Adrenal gland (tissue), 12 donors: ENCODE measurements around the gene OVOL3. TPM values are rescaled to one million over a fixed set of nuclear protein-coding genes. Genes with fewer than 3 reads are reported as not detected.

Source experiments
- polyA plus RNA-seq, 3 donors: library from polyadenylated mRNA; stranded (reverse); fragments of 200-250 nt in 2 of 3; fragments of 350-450 nt in 1 of 3; fragmentation: Illumina TruSeq in 1 of 3; extraction: RNeasy Lipid Tissue Mini Kit (QIAGEN cat#74804) in 1 of 3; gene quantifications; one replicate each; pipeline ENCODE4 v1.2.3, GENCODE V29; 2013 to 2014
- total RNA-seq, 9 donors: library from RNA; depleted of rRNA in 4 of 9; stranded (reverse); fragments of >200 nt in 4 of 9; fragments of 120-200 nt in 1 of 9; fragmentation: NEBNext Ultra II Directional in 1 of 9; extraction: Animal tissue kit (Norgen Biotek cat#: 25700) in 1 of 9; gene quantifications; one replicate each; pipeline versions ENCODE4 v1.1.0 to v1.2.4, GENCODE V29; 2013 to 2023
- donor health status: healthy with polysubstance abuse.
- donor health status: Bipolar disorder and iron deficiency.
- donor health status: DM: yes; HTN: yes; CAD: no.
- donor health status: DM: no; HTN: no; CAD: no.
- donor health status: DM: no; HTN: no; CAD: no.
- donor health status: DM: yes; HTN: yes; CAD: no.

Gene OVOL3
- total and polyA plus RNA-seq, 12 donors, result not detected

Other genes with a start within 250 kb of the OVOL3 start
- gene APLP1, start 242.6 kb upstream of the OVOL3 start, total RNA-seq, result 10 to 100 TPM in 4 of 9 donors, 1 to 10 TPM in 5; 1.0 to 68.7 (median 8.6) TPM
- 100 to 1,000 TPM in 1 of 3 donors, 10 to 100 TPM in 2; 77.4 to 278 (median 89.7) TPM for gene APLP1, start 242.6 kb upstream of the OVOL3 start, polyA plus RNA-seq
- gene NFKBID, start 210.6 kb upstream of the OVOL3 start, total RNA-seq, result 10 to 100 TPM in 2 of 9 donors, 1 to 10 TPM in 7; 1.7 to 10.8 (median 6.7) TPM
- 10 to 100 TPM in 2 of 3 donors, 1 to 10 TPM in 1; 1.5 to 18.9 (median 14.7) TPM for gene NFKBID, start 210.6 kb upstream of the OVOL3 start, polyA plus RNA-seq
- gene HCST, start 208.6 kb upstream of the OVOL3 start, total RNA-seq, result 10 to 100 TPM in 5 of 9 donors, 1 to 10 TPM in 3, not detected in 1; 3.1 to 24.3 (median 10.3) TPM
- 10 to 100 TPM in 2 of 3 donors, 1 to 10 TPM in 1; 2.8 to 97.2 (median 41.4) TPM for gene HCST, start 208.6 kb upstream of the OVOL3 start, polyA plus RNA-seq
- 100 to 1,000 TPM in 7 of 9 donors, 10 to 100 TPM in 2; 11.8 to 323 (median 138) TPM for gene TYROBP, start 202.8 kb upstream of the OVOL3 start, total RNA-seq
- gene TYROBP, start 202.8 kb upstream of the OVOL3 start, polyA plus RNA-seq, result 100 to 1,000 TPM in 2 of 3 donors, 10 to 100 TPM in 1; 83.9 to 291 (median 290) TPM
- gene LRFN3, start 174.8 kb upstream of the OVOL3 start, total RNA-seq, result 10 to 100 TPM in 7 of 9 donors, 1 to 10 TPM in 2; 1.7 to 23.3 (median 15.5) TPM
- gene LRFN3, start 174.8 kb upstream of the OVOL3 start, polyA plus RNA-seq, result 1 to 10 TPM; 3.7 to 8.4 (median 7.1) TPM
- gene SDHAF1, start 116.0 kb upstream of the OVOL3 start, total RNA-seq, result 10 to 100 TPM; 19.5 to 68.9 (median 25.2) TPM
- 10 to 100 TPM; 13.7 to 19.2 (median 15.9) TPM for gene SDHAF1, start 116.0 kb upstream of the OVOL3 start, polyA plus RNA-seq
- under 1 TPM in 6 of 9 donors, not detected in 3; 0.14 to 0.53 (median 0.45) TPM for gene SYNE4, start 102.3 kb upstream of the OVOL3 start, total RNA-seq
- gene SYNE4, start 102.3 kb upstream of the OVOL3 start, polyA plus RNA-seq, result 1 to 10 TPM in 1 of 3 donors, under 1 TPM in 2; 0.18 to 3.0 (median 0.67) TPM
- gene ALKBH6, start 96.9 kb upstream of the OVOL3 start, total RNA-seq, result 10 to 100 TPM; 16.8 to 30.6 (median 23.7) TPM
- 10 to 100 TPM; 18.5 to 39.8 (median 39.2) TPM for gene ALKBH6, start 96.9 kb upstream of the OVOL3 start, polyA plus RNA-seq
- gene CLIP3, start 78.3 kb upstream of the OVOL3 start, total RNA-seq, result 10 to 100 TPM in 2 of 9 donors, 1 to 10 TPM in 7; 1.3 to 12.5 (median 6.4) TPM
- 10 to 100 TPM in 2 of 3 donors, 1 to 10 TPM in 1; 8.3 to 20.1 (median 12.6) TPM for gene CLIP3, start 78.3 kb upstream of the OVOL3 start, polyA plus RNA-seq
- 10 to 100 TPM in 3 of 9 donors, 1 to 10 TPM in 6; 3.2 to 15.9 (median 7.5) TPM for gene THAP8, start 56.9 kb upstream of the OVOL3 start, total RNA-seq
- gene THAP8, start 56.9 kb upstream of the OVOL3 start, polyA plus RNA-seq, result 1 to 10 TPM; 3.2 to 6.0 (median 3.4) TPM
- 1 to 10 TPM in 2 of 9 donors, under 1 TPM in 6, not detected in 1; 0.12 to 2.0 (median 0.69) TPM for gene WDR62, start 56.2 kb upstream of the OVOL3 start, total RNA-seq
- gene WDR62, start 56.2 kb upstream of the OVOL3 start, polyA plus RNA-seq, result 1 to 10 TPM in 1 of 3 donors, under 1 TPM in 2; 0.33 to 1.0 (median 0.77) TPM
- gene POLR2I, start 3.7 kb downstream of the OVOL3 start, total RNA-seq, result 10 to 100 TPM; 38.0 to 88.3 (median 74.9) TPM
- 100 to 1,000 TPM in 1 of 3 donors, 10 to 100 TPM in 2; 58.5 to 127 (median 69.9) TPM for gene POLR2I, start 3.7 kb downstream of the OVOL3 start, polyA plus RNA-seq
- 100 to 1,000 TPM in 7 of 9 donors, 10 to 100 TPM in 2; 88.8 to 233 (median 126) TPM for gene TBCB, start 4.3 kb downstream of the OVOL3 start, total RNA-seq
- 100 to 1,000 TPM; 124 to 230 (median 201) TPM for gene TBCB, start 4.3 kb downstream of the OVOL3 start, polyA plus RNA-seq
- 100 to 1,000 TPM in 8 of 9 donors, 10 to 100 TPM in 1; 94.8 to 762 (median 298) TPM for gene CAPNS1, start 28.9 kb downstream of the OVOL3 start, total RNA-seq
- gene CAPNS1, start 28.9 kb downstream of the OVOL3 start, polyA plus RNA-seq, result 100 to 1,000 TPM; 740 to 916 (median 745) TPM
- 100 to 1,000 TPM in 4 of 9 donors, 10 to 100 TPM in 5; 20.4 to 163 (median 71.4) TPM for gene COX7A1, start 41.3 kb downstream of the OVOL3 start, total RNA-seq
- 100 to 1,000 TPM in 2 of 3 donors, 10 to 100 TPM in 1; 31.3 to 232 (median 187) TPM for gene COX7A1, start 41.3 kb downstream of the OVOL3 start, polyA plus RNA-seq
- gene ZNF565, start 103.5 kb downstream of the OVOL3 start, total RNA-seq, result 1 to 10 TPM; 2.0 to 7.5 (median 4.1) TPM
- 1 to 10 TPM; 3.1 to 4.7 (median 3.5) TPM for gene ZNF565, start 103.5 kb downstream of the OVOL3 start, polyA plus RNA-seq
- 100 to 1,000 TPM in 1 of 9 donors, 10 to 100 TPM in 8; 23.1 to 128 (median 41.0) TPM for gene ZNF146, start 104.0 kb downstream of the OVOL3 start, total RNA-seq
- gene ZNF146, start 104.0 kb downstream of the OVOL3 start, polyA plus RNA-seq, result 10 to 100 TPM; 20.7 to 62.5 (median 22.4) TPM